WTC11 (cell line): ENCODE data around the gene PRTN3. TPM values are rescaled to one million over a fixed set of nuclear protein-coding genes. Genes with fewer than 3 reads are reported as not detected.

ENCODE experiments used
- ATAC-seq: fragments of 200-7000 bp; cut with Tn5 transposase; 2 replicates; pipeline ENCODE4 v1.10.0; 2021; ENCODE audit warnings: mild to moderate bottlenecking, moderate library complexity
- CTCF ChIA-PET: fragments of 300-600 bp; sonication (Branson Sonifier 250); formaldehyde crosslinking; loops from one replicate; lab custom pipeline; 2021; ENCODE audit warnings: antibody characterized with exemption; lab: Charles Lee
- POLR2A ChIA-PET: fragments of 350-600 bp; sonication (Branson Sonifier 250); formaldehyde crosslinking; loops from one replicate; lab custom pipeline; 2021; ENCODE audit warnings: antibody characterized with exemption; lab: Charles Lee
- DNase-seq: peaks from one replicate; pipeline ENCODE4 v3.0.0; 2021; ENCODE audit warnings: low spot score
- H3K27ac Mint-ChIP-seq: 2 replicates; pipeline ENCODE4 v1.8.0; 2021; ENCODE audit warnings: mixed read lengths
- H3K27me3 Mint-ChIP-seq: 2 replicates; pipeline ENCODE4 v1.8.0; 2021; ENCODE audit warnings: low read depth, mild to moderate bottlenecking, moderate library complexity, mixed read lengths
- H3K36me3 Mint-ChIP-seq: 2 replicates; pipeline ENCODE4 v1.8.0; 2021; ENCODE audit warnings: mixed read lengths
- H3K4me1 Mint-ChIP-seq: 2 replicates; pipeline ENCODE4 v1.8.0; 2022; ENCODE audit warnings: mixed read lengths
- H3K4me3 Mint-ChIP-seq: 2 replicates; pipeline ENCODE4 v1.8.0; 2021; ENCODE audit warnings: mild to moderate bottlenecking, moderate library complexity, mixed read lengths
- H3K9me3 Mint-ChIP-seq: 2 replicates; pipeline ENCODE4 v1.8.0; 2021; ENCODE audit warnings: mixed read lengths
- ATF1 ChIP-seq: sonication (generic); formaldehyde crosslinking; IDR thresholded peaks from 2 replicates; pipeline ENCODE4 v1.8.1; 2023; ENCODE audit warnings: mild to moderate bottlenecking, moderate library complexity, missing genetic modification reagents
- ATF2 ChIP-seq: sonication (generic); formaldehyde crosslinking; IDR thresholded peaks from 2 replicates; pipeline ENCODE4 v1.8.1; 2022; ENCODE audit warnings: low read depth, missing genetic modification reagents, borderline replicate concordance
- ATF3 ChIP-seq: sonication (generic); formaldehyde crosslinking; conservative IDR thresholded peaks from 2 replicates; pipeline ENCODE4 v1.8.1; 2022; ENCODE audit warnings: mild to moderate bottlenecking, missing genetic modification reagents
- CDX4 ChIP-seq: fragments of 250-450 bp; sonication (Bioruptor Pico); IDR thresholded peaks from 2 replicates; pipeline ENCODE4 v1.9.0; 2021; ENCODE audit warnings: moderate library complexity, mild to moderate bottlenecking, inconsistent platforms, borderline replicate concordance
- E2F4 ChIP-seq: sonication (generic); formaldehyde crosslinking; IDR thresholded peaks from 2 replicates; pipeline ENCODE4 v1.8.1; 2022; ENCODE audit warnings: low read depth, mild to moderate bottlenecking, moderate library complexity, missing genetic modification reagents, borderline replicate concordance
- ESRRA ChIP-seq: sonication (generic); formaldehyde crosslinking; IDR thresholded peaks from 2 replicates; pipeline ENCODE4 v1.8.1; 2022; ENCODE audit warnings: mild to moderate bottlenecking, missing genetic modification reagents, borderline replicate concordance
- FOXJ3 ChIP-seq: sonication (generic); formaldehyde crosslinking; IDR thresholded peaks from 2 replicates; pipeline ENCODE4 v1.9.0; 2021; ENCODE audit warnings: missing genetic modification reagents, mild to moderate bottlenecking, borderline replicate concordance
- GRHL2 ChIP-seq: fragments of 250-450 bp; sonication (Bioruptor Pico); IDR thresholded peaks from 2 replicates; pipeline ENCODE4 v1.8.0; 2022; ENCODE audit warnings: mild to moderate bottlenecking, moderate library complexity; ENCODE audit not compliant: insufficient replicate concordance, severe bottlenecking
- GTF2I ChIP-seq: fragments of 250-450 bp; sonication (Bioruptor Pico); conservative IDR thresholded peaks from 2 replicates; pipeline ENCODE4 v1.4.0; 2021; ENCODE audit warnings: mild to moderate bottlenecking
- HMGA2 ChIP-seq: fragments of 250-450 bp; sonication (Bioruptor Pico); IDR thresholded peaks from 2 replicates; pipeline ENCODE4 v1.4.0; 2021; ENCODE audit warnings: mild to moderate bottlenecking, moderate library complexity
- KAT7 ChIP-seq: sonication (generic); formaldehyde crosslinking; IDR thresholded peaks from 2 replicates; pipeline ENCODE4 v1.8.1; 2023; ENCODE audit warnings: missing genetic modification reagents, mild to moderate bottlenecking, borderline replicate concordance
- MAX ChIP-seq: sonication (generic); formaldehyde crosslinking; IDR thresholded peaks from 2 replicates; pipeline ENCODE4 v1.8.0; 2022; ENCODE audit warnings: mild to moderate bottlenecking, missing genetic modification reagents
- NFYB ChIP-seq: sonication (generic); formaldehyde crosslinking; conservative IDR thresholded peaks from 2 replicates; pipeline ENCODE4 v1.8.0; 2022; ENCODE audit warnings: low read depth, missing genetic modification reagents
- OVOL2 ChIP-seq: fragments of 250-450 bp; sonication (Bioruptor Pico); IDR thresholded peaks from 2 replicates; pipeline ENCODE4 v1.9.0; 2021; ENCODE audit warnings: mild to moderate bottlenecking, borderline replicate concordance
- PRDM15 ChIP-seq: sonication (generic); formaldehyde crosslinking; IDR thresholded peaks from 2 replicates; pipeline ENCODE4 v1.8.0; 2022; ENCODE audit warnings: missing genetic modification reagents
- RORB ChIP-seq: fragments of 250-450 bp; sonication (Bioruptor Pico); IDR thresholded peaks from 2 replicates; pipeline ENCODE4 v1.9.0; 2021; ENCODE audit warnings: mild to moderate bottlenecking
- SMAD4 ChIP-seq: sonication (generic); formaldehyde crosslinking; IDR thresholded peaks from 2 replicates; pipeline ENCODE4 v1.8.0; 2022; ENCODE audit warnings: mild to moderate bottlenecking, missing genetic modification reagents
- ZNF121 ChIP-seq: sonication (generic); formaldehyde crosslinking; IDR thresholded peaks from 2 replicates; pipeline ENCODE4 v1.8.0; 2023; ENCODE audit warnings: missing genetic modification reagents
- ZNF219 ChIP-seq: sonication (generic); formaldehyde crosslinking; IDR thresholded peaks from 2 replicates; pipeline ENCODE4 v1.8.0; 2023; ENCODE audit warnings: missing genetic modification reagents, mild to moderate bottlenecking, borderline replicate concordance
- ZNF317 ChIP-seq: sonication (generic); formaldehyde crosslinking; IDR thresholded peaks from 2 replicates; pipeline ENCODE4 v1.8.1; 2023; ENCODE audit warnings: low read depth, mild to moderate bottlenecking, moderate library complexity, missing genetic modification reagents, borderline replicate concordance
- ZNF416 ChIP-seq: fragments of 250-450 bp; sonication (Bioruptor Pico); IDR thresholded peaks from 2 replicates; pipeline ENCODE4 v1.9.0; 2021; ENCODE audit warnings: mild to moderate bottlenecking, inconsistent platforms
- ZNF423 ChIP-seq: fragments of 250-450 bp; sonication (Bioruptor Pico); IDR thresholded peaks from 2 replicates; pipeline ENCODE4 v2.1.2; 2022; ENCODE audit warnings: mild to moderate bottlenecking, moderate library complexity
- total RNA-seq: library from RNA; stranded (reverse); gene quantifications from 3 replicates; pipeline ENCODE4 v1.2.3, GENCODE V29; 2021

PRTN3 gene
- total RNA-seq, 1 experiment from 2014 or later: 0.61 TPM

GRCh38 chr19:791567-792305 is 49.1 kb upstream of the PRTN3 start (continued):
- no peak for TF ChIP-seq PRDM15 (CRISPR knock-in tag)
- no peak for TF ChIP-seq ESRRA (CRISPR knock-in tag)
- TF ChIP-seq SMAD4: no peak
- TF ChIP-seq GRHL2: no peak
- TF ChIP-seq ZNF416 (CRISPR knock-in tag): no peak
- no peak for TF ChIP-seq HMGA2 (CRISPR knock-in tag)
- TF ChIP-seq OVOL2 (CRISPR knock-in tag): no peak
- no peak for TF ChIP-seq ZNF317 (CRISPR knock-in tag)

- Mint-ChIP-seq H3K27me3 (no peaks in the 10 kb centered on the region), H3K27ac (peak overlapping the region; percentile 85; the same call in 1 of the 2 replicates), H3K36me3 (no peaks in the 10 kb centered on the region), H3K4me3 (no peak overlapping the region), H3K4me1 (peaks cover 38% of the 10 kb centered on the region), H3K9me3 (no peaks in the 10 kb centered on the region)
- CTCF ChIA-PET: interaction anchor here (1.1 kb wide), 1 partner anchor 19 kb away, joined by 5 read pairs; no protein-coding TSS in a partner anchor
- no peak for ATAC-seq
- TF ChIP-seq GRHL2: no peak
- TF ChIP-seq GTF2I (CRISPR knock-in tag): no peak
- no peak for TF ChIP-seq E2F4
- no peak for TF ChIP-seq CDX4
- TF ChIP-seq ZNF121 (CRISPR knock-in tag): peak; percentile 85
- TF ChIP-seq, all 79 proteins: peak for 1
- POLR2A ChIA-PET: interaction anchor here (1.8 kb wide), 1 partner anchor 10 kb away, joined by 5 read pairs; no protein-coding TSS in a partner anchor
- DNase-seq: no peak
Measured at GRCh38 chr19:792306-792885, 48.4 kb upstream of the PRTN3 start.

- H3K4me3 Mint-ChIP-seq: no peak overlapping the region
- TF ChIP-seq HMGA2 (CRISPR knock-in tag) (no peak), E2F4 (no peak), ATF3 (CRISPR knock-in tag) (no peak), ATF1 (CRISPR knock-in tag) (no peak), ZNF423 (CRISPR knock-in tag) (no peak), ZNF219 (CRISPR knock-in tag) (no peak), MAX (CRISPR knock-in tag) (no peak), FOXJ3 (CRISPR knock-in tag) (no peak), RORB (no peak), NFYB (CRISPR knock-in tag) (no peak), ATF2 (no peak), KAT7 (no peak)
Measured at GRCh38 chr19:793806-794205, 47.0 kb upstream of the PRTN3 start.

More at GRCh38 chr19:793806-794205, 47.0 kb upstream of the PRTN3 start:
- Mint-ChIP-seq H3K27me3 (no peaks in the 10 kb centered on the region), H3K4me1 (peaks cover 33% of the 10 kb centered on the region), H3K27ac (peak overlapping the region; percentile 85), H3K36me3 (peaks cover 1% of the 10 kb centered on the region), H3K9me3 (no peaks in the 10 kb centered on the region)
- POLR2A ChIA-PET: interaction anchor here (0.5 to 1.8 kb wide), 2 partner anchors 9 to 63 kb away, joined by 3 to 5 read pairs; no protein-coding TSS in a partner anchor
- DNase-seq (no peak), ATAC-seq (no peak)
- CTCF ChIA-PET: interaction anchor here (0.6 kb wide), 1 partner anchor 20 kb away, joined by 4 read pairs; no protein-coding TSS in a partner anchor
